B cell (primary cell): Measurements from ENCODE around the gene DCAKD. TPM values are rescaled to one million over a fixed set of nuclear protein-coding genes. Genes with fewer than 3 reads are reported as not detected.

Source experiments
- ATAC-seq: fragments of 200-7000 bp; cut with Tn5 transposase; one replicate; pipeline ENCODE4 v1.10.0; 2021; ENCODE audit warnings: low read depth, mild to moderate bottlenecking, moderate number of reproducible peaks, moderate library complexity
- CTCF ChIA-PET: fragments of 350-600 bp; sonication (Branson Sonifier 250); formaldehyde crosslinking; loops from one replicate; lab custom pipeline; 2021; ENCODE audit warnings: antibody characterized with exemption, inconsistent platforms; lab: Charles Lee
- POLR2A ChIA-PET: fragments of 350-600 bp; sonication (Branson Sonifier 250); formaldehyde crosslinking; loops from one replicate; lab custom pipeline; 2021; ENCODE audit warnings: antibody characterized with exemption; lab: Charles Lee
- DNase-seq: peaks from one replicate; pipeline ENCODE4 v3.0.0; 2013
- H2AFZ ChIP-seq: 2 replicates; pipeline ENCODE4 v1.6.1; 2012; ENCODE audit warnings: mild to moderate bottlenecking, low read depth, low read length; ENCODE audit not compliant: insufficient read depth, poor library complexity, severe bottlenecking
- H3K27ac ChIP-seq, 2 donors: 1 replicate in 1 of 2; 2 replicates in 1 of 2; pipeline ENCODE4 v1.5.1; 2012 to 2013; ENCODE audit warnings: low read length in 2 of 2, mild to moderate bottlenecking in 2 of 2, moderate library complexity in 1 of 2
- H3K27me3 ChIP-seq, 4 experiments: fragments of 200-600 bp in 1 of 4; sonication (generic) in 1 of 4; replicated peaks in 1 of 4; 1 replicate in 2 of 4; 2 replicates in 2 of 4; pipeline versions ENCODE4 v1.6.1 to v1.7.0; 2013 to 2016; ENCODE audit warnings: low read length in 3 of 4, mild to moderate bottlenecking in 2 of 4, mixed read lengths in 1 of 4, moderate library complexity in 1 of 4; ENCODE audit not compliant: insufficient read depth in 4 of 4, control insufficient read depth in 3 of 4; ENCODE audit errors: control extremely low read depth in 1 of 4
- H3K36me3 ChIP-seq, 2 experiments: replicated peaks in 1 of 2; 1 replicate in 1 of 2; 2 replicates in 1 of 2; pipeline versions ENCODE4 v1.6.1 to v1.7.1; 2013; ENCODE audit warnings: low read length in 1 of 2; ENCODE audit not compliant: insufficient read depth in 2 of 2, control insufficient read depth in 1 of 2; ENCODE audit errors: control extremely low read depth in 1 of 2, extremely low read depth in 1 of 2
- H3K4me1 ChIP-seq, 2 donors: fragments of 200-600 bp in 1 of 2; sonication (generic) in 1 of 2; 1 replicate in 1 of 2; 2 replicates in 1 of 2; pipeline versions ENCODE4 v1.5.1 to v1.6.1; 2013 to 2017; ENCODE audit warnings: low read length in 2 of 2; ENCODE audit not compliant: control insufficient read depth in 2 of 2, insufficient read depth in 2 of 2
- H3K4me2 ChIP-seq: replicated peaks from 2 replicates; pipeline ENCODE3; 2012; ENCODE audit warnings: mild to moderate bottlenecking, low read depth, low read length; ENCODE audit not compliant: poor library complexity, severe bottlenecking
- H3K4me3 ChIP-seq, 5 experiments: fragments of 200-600 bp in 1 of 5; sonication (generic) in 1 of 5; 1 replicate in 3 of 5; 2 replicates in 2 of 5; pipeline versions ENCODE4 v1.5.1 to v1.7.0; 2011 to 2016; ENCODE audit warnings: low read length in 4 of 5, mild to moderate bottlenecking in 4 of 5, low read depth in 2 of 5, control low read depth in 1 of 5, moderate library complexity in 1 of 5; ENCODE audit not compliant: insufficient read depth in 1 of 5; ENCODE audit errors: control extremely low read depth in 1 of 5, extremely low read depth in 1 of 5
- H3K79me2 ChIP-seq: fragments of 200-600 bp; sonication (generic); one replicate; pipeline ENCODE4 v1.6.0; 2016; ENCODE audit warnings: low read length; ENCODE audit not compliant: control insufficient read depth, insufficient read depth
- H3K9ac ChIP-seq: fragments of 200-600 bp; sonication (generic); 2 replicates; pipeline ENCODE4 v1.6.1; 2017; ENCODE audit warnings: mild to moderate bottlenecking, low read length, moderate library complexity
- H3K9me3 ChIP-seq, 3 donors: one replicate each; pipeline versions ENCODE4 v1.6.1 to v1.7.1; 2013; ENCODE audit warnings: low read length in 2 of 3; ENCODE audit not compliant: control insufficient read depth in 2 of 3, insufficient read depth in 1 of 3; ENCODE audit errors: control extremely low read depth in 1 of 3
- H4K20me1 ChIP-seq: 2 replicates; pipeline ENCODE4 v1.6.0; 2012; ENCODE audit warnings: mild to moderate bottlenecking, low read length; ENCODE audit not compliant: insufficient read depth, control insufficient read depth, poor library complexity, severe bottlenecking
- H3K27ac Mint-ChIP-seq: one replicate; pipeline ENCODE4 v1.8.0; 2021; ENCODE audit warnings: mixed read lengths
- H3K27me3 Mint-ChIP-seq: one replicate; pipeline ENCODE4 v1.8.0; 2021; ENCODE audit warnings: mixed read lengths
- H3K4me1 Mint-ChIP-seq: one replicate; pipeline ENCODE4 v1.8.0; 2021; ENCODE audit warnings: mixed read lengths
- H3K4me3 Mint-ChIP-seq: one replicate; pipeline ENCODE4 v1.8.0; 2021; ENCODE audit warnings: mixed read lengths
- H3K9me3 Mint-ChIP-seq: one replicate; pipeline ENCODE4 v1.8.0; 2022; ENCODE audit warnings: mixed read lengths; ENCODE audit not compliant: insufficient read depth
- EZH2 ChIP-seq: IDR thresholded peaks from 2 replicates; pipeline ENCODE4 v1.6.1; 2012; ENCODE audit warnings: borderline replicate concordance, low read depth, mild to moderate bottlenecking, moderate library complexity, low read length; ENCODE audit not compliant: insufficient read depth, poor library complexity, severe bottlenecking
- WGBS: methylation state at CpG from one replicate; pipeline ENCODE4 v1.1.5; 2013; ENCODE audit warnings: missing lambda C conversion rate; ENCODE audit not compliant: insufficient coverage; 5-methylcytosine and 5-hydroxymethylcytosine counted together
- intact Hi-C: fragments of 100-400 bp; cut with micrococcal nuclease; formaldehyde crosslinking; loops from one replicate; pipeline ENCODE4 v1.10.0; 2022
- polyA plus RNA-seq: library from polyadenylated mRNA; depleted of rRNA; stranded (reverse); fragments of >200 nt; gene quantifications from 2 replicates; pipeline ENCODE4 v1.2.3, GENCODE V29; 2012
- total RNA-seq, 2 donors: library from RNA; stranded (reverse); fragments of 120-200 nt in 1 of 2; gene quantifications; 1 replicate in 1 of 2; 2 replicates in 1 of 2; pipeline versions ENCODE4 v1.2.3 to v1.2.4, GENCODE V29; 2013 to 2022
- TF ChIP-seq, protein P1 (sequence below): fragments of 200-600 bp; IDR thresholded peaks from one replicate; pipeline ENCODE4 v1.8.0; 2022; ENCODE audit warnings: antibody characterized with exemption, mild to moderate bottlenecking

DCAKD gene
- total and polyA plus RNA-seq, 2 donors (not counting 1 experiment from before 2014, with no cell fraction given), result 20.6 to 31.5 TPM

DNA sequence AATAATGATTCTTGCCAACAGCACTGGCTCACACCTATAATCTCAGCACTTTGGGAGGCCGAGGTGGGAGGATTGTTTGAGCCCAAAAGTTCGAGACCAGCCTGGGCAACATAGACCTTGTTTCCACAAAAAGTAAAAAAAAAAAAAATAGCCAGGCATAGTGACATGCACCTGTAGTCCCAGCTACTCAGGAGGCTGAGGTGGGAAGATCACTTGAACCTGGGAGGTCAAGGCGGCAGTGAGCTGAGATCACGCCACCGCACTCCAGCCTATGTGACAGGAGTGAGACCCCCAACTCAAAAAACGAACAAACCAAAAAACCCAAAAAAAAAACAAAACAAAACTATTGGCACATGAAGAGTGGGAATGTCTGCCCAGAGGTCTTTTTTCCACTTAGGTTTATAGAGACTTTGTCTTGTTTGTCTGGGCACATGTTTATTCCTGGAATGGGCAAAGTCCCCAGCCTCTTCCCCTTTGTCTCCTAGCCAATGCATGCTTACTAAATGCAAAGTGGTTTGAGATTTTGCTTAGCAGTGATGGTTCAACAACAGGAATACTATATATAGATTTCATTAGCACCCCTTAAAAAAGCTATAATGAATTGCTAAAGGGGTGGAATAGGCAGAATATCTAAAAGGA lies 35.6 kb upstream of the DCAKD start:
- Mint-ChIP-seq H3K27ac (no peak overlapping the region), H3K27me3 (no peaks in the 10 kb centered on the region), H3K9me3 (no peaks in the 10 kb centered on the region), H3K4me3 (no peak overlapping the region), H3K4me1 (no peaks in the 10 kb centered on the region)
- ATAC-seq (no peak), DNase-seq (no peak)
- ChIA-PET POLR2A (interaction anchor here (0.5 kb wide), 2 partner anchors 37 to 190 kb away, joined by 3 to 5 read pairs; no protein-coding TSS in a partner anchor), CTCF (interaction anchor here (0.7 to 1.1 kb wide), 3 partner anchors 9 to 177 kb away, joined by 3 to 5 read pairs (median 4); no protein-coding TSS in a partner anchor)
- Histone ChIP-seq H3K4me3 (no peak overlapping the region), H3K27ac (no peak overlapping the region), H3K4me1 (no peaks in the 10 kb centered on the region), H3K4me2 (no peak overlapping the region), H3K27me3 (no peaks in the 10 kb centered on the region), H3K9ac (no peak overlapping the region), H3K9me3 (no peaks in the 10 kb centered on the region), H3K36me3 (peaks cover 15 to 74% of the 10 kb centered on the region in 2 experiments), H2AFZ (no peak overlapping the region), H4K20me1 (peaks cover 24% of the 10 kb centered on the region), H3K79me2 (peaks cover 44% of the 10 kb centered on the region)
- WGBS, result 100% methylated on average over 1 of the region's 6 CpGs
- TF ChIP-seq EZH2, result no peak
- TF ChIP-seq, protein P1, sequence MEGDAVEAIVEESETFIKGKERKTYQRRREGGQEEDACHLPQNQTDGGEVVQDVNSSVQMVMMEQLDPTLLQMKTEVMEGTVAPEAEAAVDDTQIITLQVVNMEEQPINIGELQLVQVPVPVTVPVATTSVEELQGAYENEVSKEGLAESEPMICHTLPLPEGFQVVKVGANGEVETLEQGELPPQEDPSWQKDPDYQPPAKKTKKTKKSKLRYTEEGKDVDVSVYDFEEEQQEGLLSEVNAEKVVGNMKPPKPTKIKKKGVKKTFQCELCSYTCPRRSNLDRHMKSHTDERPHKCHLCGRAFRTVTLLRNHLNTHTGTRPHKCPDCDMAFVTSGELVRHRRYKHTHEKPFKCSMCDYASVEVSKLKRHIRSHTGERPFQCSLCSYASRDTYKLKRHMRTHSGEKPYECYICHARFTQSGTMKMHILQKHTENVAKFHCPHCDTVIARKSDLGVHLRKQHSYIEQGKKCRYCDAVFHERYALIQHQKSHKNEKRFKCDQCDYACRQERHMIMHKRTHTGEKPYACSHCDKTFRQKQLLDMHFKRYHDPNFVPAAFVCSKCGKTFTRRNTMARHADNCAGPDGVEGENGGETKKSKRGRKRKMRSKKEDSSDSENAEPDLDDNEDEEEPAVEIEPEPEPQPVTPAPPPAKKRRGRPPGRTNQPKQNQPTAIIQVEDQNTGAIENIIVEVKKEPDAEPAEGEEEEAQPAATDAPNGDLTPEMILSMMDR, result no peak
- intact Hi-C loops, result no loop called here

DNA sequence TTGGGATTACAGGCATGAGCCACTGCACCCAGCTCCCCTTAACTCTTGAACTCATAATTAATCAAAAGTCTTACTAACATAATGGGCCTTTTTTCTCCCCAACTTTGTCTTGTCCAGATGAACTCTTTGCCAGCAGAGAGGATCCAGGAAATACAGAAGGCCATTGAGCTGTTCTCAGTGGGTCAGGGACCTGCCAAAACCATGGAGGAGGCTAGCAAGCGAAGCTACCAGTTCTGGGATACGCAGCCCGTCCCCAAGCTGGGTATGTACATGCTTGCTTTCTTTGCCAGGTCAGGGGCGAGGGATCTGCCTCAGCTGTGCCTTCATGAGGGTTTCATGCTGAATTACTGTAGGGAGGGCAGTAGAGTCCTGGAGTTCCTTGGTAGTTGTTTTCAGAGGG lies 35.0 kb upstream of the DCAKD start:
- Mint-ChIP-seq H3K4me1 (no peaks in the 10 kb centered on the region), H3K4me3 (no peak overlapping the region), H3K27ac (no peak overlapping the region), H3K27me3 (no peaks in the 10 kb centered on the region), H3K9me3 (no peaks in the 10 kb centered on the region)
- Histone ChIP-seq H3K79me2 (peaks cover 50% of the 10 kb centered on the region), H3K4me2 (no peak overlapping the region), H3K27me3 (no peaks in the 10 kb centered on the region), H2AFZ (no peak overlapping the region), H3K4me3 (no peak overlapping the region), H3K4me1 (no peaks in the 10 kb centered on the region), H4K20me1 (peaks cover 21% of the 10 kb centered on the region), H3K27ac (no peak overlapping the region), H3K9me3 (no peaks in the 10 kb centered on the region), H3K36me3 (peaks cover 20 to 74% of the 10 kb centered on the region in 2 experiments), H3K9ac (no peak overlapping the region)
- POLR2A ChIA-PET, result interaction anchor here (0.5 to 0.7 kb wide), 3 partner anchors 8 to 37 kb away, joined by 3 to 6 read pairs (median 5); no protein-coding TSS in a partner anchor
- no peak for ATAC-seq
- intact Hi-C loops, result no loop called here
- CTCF ChIA-PET, result interaction anchor here (1.1 kb wide), 1 partner anchor 25 kb away, joined by 3 read pairs; no protein-coding TSS in a partner anchor
- DNase-seq, result no peak
- no peak for TF ChIP-seq EZH2
- TF ChIP-seq, protein P1, result no peak
- 96% methylated on average over 4 of the region's 4 CpGs for WGBS
